ENCODE data around the gene DPEP1. TPM values are rescaled to one million over a fixed set of nuclear protein-coding genes. Genes with fewer than 3 reads are reported as not detected.

DPEP1 gene
- total and polyA plus RNA-seq, 2 donors from 2014 or later = 24.2 to 433 TPM

GRCh38 chr16:89588413-89589109, 24.9 kb upstream of the DPEP1 start:
- Histone ChIP-seq H3K27ac (ENCODE audit: low read depth in 2 of 2, low read length in 2 of 2) (no peak overlapping the region), H3K4me1 (ENCODE audit: control insufficient read depth in 2 of 3, insufficient read depth in 2 of 3, low read depth in 1 of 3, low read length in 3 of 3) (no peaks in the 10 kb centered on the region), H3K27me3 (ENCODE audit: control insufficient read depth, insufficient read depth, low read length) (no peaks in the 10 kb centered on the region), H3K9ac (ENCODE audit: low read length in 3 of 3) (no peak overlapping the region), H3K4me3 (ENCODE audit: low read length in 3 of 3) (no peak overlapping the region), H3K36me3 (ENCODE audit: control insufficient read depth in 2 of 3, insufficient read depth in 3 of 3, low read length in 3 of 3) (no peaks in the 10 kb centered on the region), H3K9me3 (ENCODE audit: control insufficient read depth in 2 of 3, insufficient read depth in 1 of 3, low read length in 3 of 3) (no peaks in the 10 kb centered on the region)
- DNase-seq (peak in 1 of 5 donors; percentile 72), FAIRE-seq (no peak)
- TF ChIP-seq, protein P1, sequence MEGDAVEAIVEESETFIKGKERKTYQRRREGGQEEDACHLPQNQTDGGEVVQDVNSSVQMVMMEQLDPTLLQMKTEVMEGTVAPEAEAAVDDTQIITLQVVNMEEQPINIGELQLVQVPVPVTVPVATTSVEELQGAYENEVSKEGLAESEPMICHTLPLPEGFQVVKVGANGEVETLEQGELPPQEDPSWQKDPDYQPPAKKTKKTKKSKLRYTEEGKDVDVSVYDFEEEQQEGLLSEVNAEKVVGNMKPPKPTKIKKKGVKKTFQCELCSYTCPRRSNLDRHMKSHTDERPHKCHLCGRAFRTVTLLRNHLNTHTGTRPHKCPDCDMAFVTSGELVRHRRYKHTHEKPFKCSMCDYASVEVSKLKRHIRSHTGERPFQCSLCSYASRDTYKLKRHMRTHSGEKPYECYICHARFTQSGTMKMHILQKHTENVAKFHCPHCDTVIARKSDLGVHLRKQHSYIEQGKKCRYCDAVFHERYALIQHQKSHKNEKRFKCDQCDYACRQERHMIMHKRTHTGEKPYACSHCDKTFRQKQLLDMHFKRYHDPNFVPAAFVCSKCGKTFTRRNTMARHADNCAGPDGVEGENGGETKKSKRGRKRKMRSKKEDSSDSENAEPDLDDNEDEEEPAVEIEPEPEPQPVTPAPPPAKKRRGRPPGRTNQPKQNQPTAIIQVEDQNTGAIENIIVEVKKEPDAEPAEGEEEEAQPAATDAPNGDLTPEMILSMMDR (IDR thresholded peaks at IDR 0.05; ENCODE audit: borderline replicate concordance, extremely low read depth, insufficient read depth) = no peak
- intact Hi-C loops (cut with DNase I) = no loop called here

DNA sequence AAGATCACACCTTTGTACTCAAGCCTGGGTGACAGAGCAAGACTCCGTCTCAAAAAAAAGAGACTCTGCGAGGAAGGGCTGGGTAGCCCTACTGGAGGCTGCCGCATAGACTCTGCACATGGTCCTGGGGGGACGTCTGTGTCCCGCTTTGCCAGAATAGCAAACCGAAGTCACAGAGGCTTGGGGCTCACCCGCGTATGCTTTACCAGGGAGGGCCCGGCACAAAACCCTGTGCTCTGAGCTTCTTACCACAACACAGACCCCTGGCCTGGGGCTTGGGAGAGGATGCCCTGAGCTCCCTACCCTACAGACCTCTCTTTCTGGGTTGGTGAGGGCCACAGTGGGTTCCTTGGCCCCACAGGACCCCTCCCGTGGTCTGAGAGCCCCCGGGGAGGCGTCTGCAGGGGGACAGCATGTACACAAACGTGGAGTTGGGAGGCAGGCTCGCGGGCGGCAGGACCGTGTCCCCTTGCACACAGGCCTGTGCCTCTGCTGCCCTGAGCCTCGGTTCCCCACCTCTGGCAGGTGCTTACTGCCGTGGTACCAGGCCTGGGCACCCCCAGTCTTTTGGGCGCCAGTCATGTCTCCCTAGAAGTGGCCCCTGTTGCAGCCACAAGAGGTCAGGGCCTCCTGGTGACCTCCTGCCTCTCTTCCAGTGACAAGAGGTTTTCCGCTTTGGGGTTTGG, 24.1 kb upstream of the DPEP1 start:
- H3K4me3 ChIP-seq (ENCODE audit: low read length in 3 of 3) = no peak overlapping the region
- H3K27ac ChIP-seq (ENCODE audit: low read depth in 2 of 2, low read length in 2 of 2) = no peak overlapping the region
- no peaks in the 10 kb centered on the region for H3K9me3 ChIP-seq (ENCODE audit: control insufficient read depth in 2 of 3, insufficient read depth in 1 of 3, low read length in 3 of 3)
- no peaks in the 10 kb centered on the region for H3K27me3 ChIP-seq (ENCODE audit: control insufficient read depth, insufficient read depth, low read length)
- TF ChIP-seq, protein P1 (IDR thresholded peaks at IDR 0.05; ENCODE audit: borderline replicate concordance, extremely low read depth, insufficient read depth) = no peak
- no peaks in the 10 kb centered on the region for H3K4me1 ChIP-seq (ENCODE audit: control insufficient read depth in 2 of 3, insufficient read depth in 2 of 3, low read depth in 1 of 3, low read length in 3 of 3)
- H3K36me3 ChIP-seq (ENCODE audit: control insufficient read depth in 2 of 3, insufficient read depth in 3 of 3, low read length in 3 of 3) = no peaks in the 10 kb centered on the region
- H3K9ac ChIP-seq (ENCODE audit: low read length in 3 of 3) = no peak overlapping the region
- intact Hi-C loops (cut with DNase I) = no loop called here
- DNase-seq (no peak), FAIRE-seq (no peak)

DNA sequence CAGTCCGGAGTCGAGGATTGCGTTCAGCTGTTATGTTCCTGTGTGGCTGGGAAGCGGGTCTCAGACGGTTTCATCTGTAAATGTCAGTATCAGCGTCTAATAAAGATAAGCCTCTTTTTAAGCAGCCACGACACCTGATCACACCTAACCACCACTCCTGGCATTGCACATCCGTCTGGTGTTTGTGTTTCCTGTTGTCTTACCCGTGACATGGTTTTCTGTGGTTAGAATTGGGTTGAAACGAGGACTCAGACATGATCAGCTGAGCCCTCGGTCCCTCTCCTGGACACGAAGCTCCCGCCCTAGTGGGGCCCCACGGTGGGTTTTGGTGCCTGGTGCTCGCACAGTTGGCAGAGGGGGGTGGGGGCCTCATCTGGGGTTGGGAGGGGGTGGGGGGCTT, 19.6 kb upstream of the DPEP1 start:
- DNase-seq (no peak), FAIRE-seq (no peak)
- Histone ChIP-seq H3K9ac (ENCODE audit: low read length in 3 of 3) (no peak overlapping the region), H3K4me3 (ENCODE audit: low read length in 3 of 3) (no peak overlapping the region), H3K9me3 (ENCODE audit: control insufficient read depth in 2 of 3, insufficient read depth in 1 of 3, low read length in 3 of 3) (no peaks in the 10 kb centered on the region), H3K27ac (ENCODE audit: low read depth in 2 of 2, low read length in 2 of 2) (no peak overlapping the region), H3K4me1 (ENCODE audit: control insufficient read depth in 2 of 3, insufficient read depth in 2 of 3, low read depth in 1 of 3, low read length in 3 of 3) (no peaks in the 10 kb centered on the region), H3K36me3 (ENCODE audit: control insufficient read depth in 2 of 3, insufficient read depth in 3 of 3, low read length in 3 of 3) (no peaks in the 10 kb centered on the region), H3K27me3 (ENCODE audit: control insufficient read depth, insufficient read depth, low read length) (no peaks in the 10 kb centered on the region)
- intact Hi-C loops (cut with DNase I) = no loop called here
- TF ChIP-seq, protein P1 (IDR thresholded peaks at IDR 0.05; ENCODE audit: borderline replicate concordance, extremely low read depth, insufficient read depth) = no peak
